ENCODE data around the gene TMEM272. TPM values are rescaled to one million over a fixed set of nuclear protein-coding genes. Genes with fewer than 3 reads are reported as not detected.

TMEM272 gene
- total RNA-seq, 1 experiment from 2014 or later = not detected

DNA sequence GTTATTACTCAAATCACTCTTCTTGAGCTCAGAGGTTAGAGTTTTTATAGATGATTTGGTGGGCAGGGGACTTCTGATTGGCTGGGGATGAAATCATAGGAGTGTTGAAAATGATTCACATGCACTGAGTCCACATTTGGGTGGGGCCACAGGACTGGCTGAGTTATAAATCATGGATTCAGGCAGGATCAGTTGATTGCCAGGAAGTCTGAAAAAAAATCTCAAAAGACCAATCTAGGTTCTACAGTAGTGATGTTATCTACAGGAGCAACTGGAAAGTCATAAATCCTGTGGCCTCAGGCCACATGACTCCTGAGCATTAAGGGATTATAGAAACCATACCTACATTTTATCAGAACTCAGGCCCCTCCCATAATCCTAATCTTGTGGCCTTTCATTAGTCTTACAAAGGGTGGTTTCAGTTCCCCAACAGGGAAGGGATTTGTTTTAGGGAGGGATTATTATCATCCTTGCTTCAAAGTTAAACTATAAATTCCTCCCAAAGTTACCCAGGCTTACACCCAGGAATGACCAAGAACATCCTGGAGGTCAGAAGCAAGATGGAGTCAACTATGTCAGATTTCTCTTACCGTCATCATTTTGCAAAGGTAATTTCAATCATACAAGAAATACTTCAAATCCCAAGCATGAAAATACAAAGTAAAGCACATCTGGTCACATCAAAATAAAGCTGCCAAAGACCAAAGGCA lies 11.2 kb upstream of the TMEM272 start:
- DNase-seq (ENCODE audit: extremely low read depth, low read depth) = no peak

DNA sequence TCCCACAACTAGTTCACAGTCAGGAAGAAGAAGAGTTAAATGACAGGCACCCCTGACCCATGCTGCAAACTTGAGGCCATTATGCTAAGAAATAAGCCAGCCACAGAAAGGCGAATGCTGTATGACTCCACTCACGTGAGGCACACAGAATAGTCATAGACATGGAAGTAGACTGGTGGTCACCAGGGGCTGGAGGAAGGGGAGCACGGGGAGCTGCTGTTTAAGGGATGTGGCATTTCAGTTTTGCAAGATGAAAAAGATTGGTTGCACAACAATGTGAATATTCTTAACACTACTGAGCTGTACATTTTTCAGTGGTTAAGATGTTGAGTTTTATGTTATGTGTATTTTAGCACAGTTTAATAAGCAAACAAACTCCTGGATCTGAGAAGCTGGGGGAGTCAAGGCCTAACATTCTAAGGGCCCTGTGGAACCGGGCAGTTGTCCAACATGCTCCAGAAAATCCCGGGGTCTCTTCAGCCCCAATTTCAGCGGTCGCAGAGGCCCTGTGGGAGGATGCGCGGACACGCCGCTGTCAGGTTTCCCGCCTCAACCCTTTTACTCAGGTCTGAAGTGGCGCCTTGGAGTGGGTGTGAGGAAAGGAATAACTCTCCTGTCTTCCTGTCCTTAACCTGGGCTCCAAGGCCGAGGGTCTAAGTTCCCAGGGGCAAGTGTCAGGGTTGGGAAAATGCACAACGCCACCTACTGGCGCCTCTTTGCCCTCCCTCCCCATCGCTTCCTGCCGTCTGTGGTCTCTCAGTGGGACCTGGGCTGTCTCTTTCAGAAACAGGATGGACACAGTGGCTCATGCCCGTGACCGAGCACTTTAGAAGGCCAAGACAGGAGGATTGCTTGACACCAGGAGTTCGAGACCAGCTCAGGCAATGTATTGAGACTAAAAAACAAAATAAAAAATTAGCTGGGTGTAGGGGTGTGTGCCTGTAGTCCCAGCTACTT lies 4.4 kb upstream of the TMEM272 start:
- DNase-seq (ENCODE audit: extremely low read depth, low read depth) = peak; percentile 25

DNA sequence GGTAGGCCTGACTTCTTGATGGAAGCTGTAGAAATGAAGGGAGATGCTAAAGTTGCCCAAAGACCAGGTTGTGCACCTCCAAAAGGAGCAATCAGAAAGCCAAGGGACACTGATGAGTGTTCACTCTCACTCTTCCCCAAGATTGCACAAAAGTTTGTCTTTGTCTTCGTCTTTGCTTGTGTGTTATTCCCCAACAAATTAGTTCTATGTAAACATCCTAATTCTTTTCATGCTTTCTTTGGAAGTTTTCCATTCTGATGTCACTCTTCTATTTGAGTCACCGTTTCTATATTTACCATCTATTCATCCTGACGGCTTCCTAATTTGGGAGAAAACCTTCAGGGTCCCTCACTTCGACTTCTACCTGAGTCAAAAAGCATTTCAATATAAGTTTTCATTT lies 3.7 kb upstream of the TMEM272 start:
- no peak for DNase-seq (ENCODE audit: extremely low read depth, low read depth)

DNA sequence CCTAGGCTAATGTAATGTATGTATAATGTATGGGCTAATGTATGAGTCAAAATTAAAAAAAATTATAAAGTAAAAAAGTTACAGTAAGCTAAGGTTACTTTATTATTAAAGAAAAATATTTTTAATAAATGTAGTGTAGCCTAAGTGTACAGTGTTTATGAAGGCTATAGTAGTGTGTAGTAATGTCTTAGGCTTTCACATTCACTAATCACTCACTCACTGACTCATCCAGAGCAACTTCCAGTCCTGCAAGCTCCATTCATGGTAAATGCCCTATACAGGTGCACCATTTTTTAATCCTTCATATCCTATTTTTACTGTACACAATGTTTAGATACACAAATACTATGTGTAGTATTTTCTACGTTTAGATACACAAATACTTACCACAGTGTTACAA lies 1.8 kb upstream of the TMEM272 start:
- no peak for DNase-seq (ENCODE audit: extremely low read depth, low read depth)

DNA sequence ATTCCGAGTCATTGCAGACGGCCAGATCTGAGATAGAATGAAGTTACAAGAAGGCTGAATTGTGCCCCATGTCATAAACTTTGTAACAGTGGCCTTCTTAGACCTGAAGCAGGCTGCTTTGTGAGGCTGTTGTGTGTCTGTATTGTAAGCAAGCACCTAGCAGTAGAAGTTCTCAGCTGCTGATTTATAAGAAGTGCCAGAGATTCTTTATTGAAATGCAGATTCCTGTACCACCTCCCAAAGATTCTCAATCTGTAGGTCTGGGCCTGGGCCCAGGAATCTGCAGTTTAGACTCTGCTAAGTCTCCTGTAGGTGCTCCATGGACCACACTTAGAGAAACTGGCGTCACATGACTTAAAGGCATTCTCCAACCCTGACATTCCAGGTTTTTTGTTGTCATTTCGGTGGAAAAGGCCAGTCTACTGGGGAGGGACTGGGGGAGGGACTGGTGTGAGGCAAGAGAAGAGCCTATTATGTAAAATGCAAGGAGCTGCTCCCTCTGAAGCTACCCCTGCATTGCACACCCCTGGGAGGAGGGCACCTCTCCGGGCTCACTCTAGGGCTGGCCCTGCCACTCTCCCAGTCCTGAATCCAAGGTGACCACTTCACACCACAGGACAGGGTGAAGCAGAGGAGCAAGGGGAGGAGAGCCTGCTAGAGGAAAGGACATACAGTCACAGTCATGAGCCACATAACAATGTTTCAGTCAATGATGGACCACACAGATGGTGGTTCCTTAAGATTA lies 769 bp upstream of the TMEM272 start:
- DNase-seq (ENCODE audit: extremely low read depth, low read depth) = no peak

DNA sequence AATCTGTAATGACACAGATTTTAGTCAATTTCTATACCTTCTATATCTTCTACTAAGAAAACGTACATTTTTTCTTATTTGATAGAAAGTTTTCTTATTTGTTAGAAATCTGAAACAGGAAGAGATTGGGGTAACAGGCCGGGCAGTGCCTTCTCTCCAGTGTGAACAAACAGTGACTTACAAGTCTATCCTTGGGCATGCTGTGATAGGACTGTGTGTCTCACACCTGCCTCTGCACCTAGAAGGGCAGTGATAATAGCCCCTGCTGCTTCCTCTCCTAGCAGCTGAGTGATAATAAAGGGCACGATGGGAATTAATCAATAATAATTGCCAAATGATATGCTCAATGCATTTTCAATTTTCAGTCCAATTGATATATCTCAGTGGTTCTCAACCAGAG lies 1.4 kb downstream of the TMEM272 start:
- no peak for DNase-seq (ENCODE audit: extremely low read depth, low read depth)

DNA sequence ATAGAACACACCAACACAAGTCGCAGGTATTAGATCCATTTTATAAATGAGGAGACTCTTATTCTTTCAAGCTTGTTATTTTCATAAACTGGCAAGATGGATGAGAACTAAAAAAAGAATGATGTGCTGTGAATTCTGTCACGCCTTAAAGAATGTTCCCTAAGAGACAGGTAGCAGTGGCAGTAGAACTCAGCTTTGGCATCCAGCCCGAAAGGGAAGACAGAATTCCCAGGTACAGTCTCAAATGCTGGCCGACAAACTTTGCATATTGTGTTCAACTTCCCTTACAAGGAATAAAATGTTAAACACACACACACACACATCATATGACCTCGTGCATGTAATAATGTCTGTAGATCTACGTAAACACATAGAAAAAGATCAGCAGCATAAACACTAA lies 3.2 kb downstream of the TMEM272 start:
- DNase-seq (ENCODE audit: extremely low read depth, low read depth) = no peak

DNA sequence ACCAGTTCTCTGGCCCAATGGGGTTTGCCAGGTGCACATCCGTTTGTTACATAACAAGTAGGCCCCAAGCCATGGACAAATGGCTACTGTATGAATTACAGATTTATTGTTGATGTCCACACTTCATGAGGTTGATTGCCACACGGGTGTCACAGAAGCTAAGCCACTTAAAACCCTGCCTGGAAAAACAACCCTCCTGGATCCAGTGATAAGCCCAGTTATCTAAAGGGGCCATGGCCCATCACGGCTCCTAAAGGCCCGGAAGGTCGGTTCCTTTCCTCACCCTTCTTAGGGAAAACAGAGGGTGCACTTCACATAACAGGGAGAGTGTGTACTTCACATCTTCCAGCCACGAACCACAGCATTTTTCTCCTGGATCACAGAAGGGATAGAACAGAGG lies 4.1 kb downstream of the TMEM272 start:
- DNase-seq (ENCODE audit: extremely low read depth, low read depth) = no peak

DNA sequence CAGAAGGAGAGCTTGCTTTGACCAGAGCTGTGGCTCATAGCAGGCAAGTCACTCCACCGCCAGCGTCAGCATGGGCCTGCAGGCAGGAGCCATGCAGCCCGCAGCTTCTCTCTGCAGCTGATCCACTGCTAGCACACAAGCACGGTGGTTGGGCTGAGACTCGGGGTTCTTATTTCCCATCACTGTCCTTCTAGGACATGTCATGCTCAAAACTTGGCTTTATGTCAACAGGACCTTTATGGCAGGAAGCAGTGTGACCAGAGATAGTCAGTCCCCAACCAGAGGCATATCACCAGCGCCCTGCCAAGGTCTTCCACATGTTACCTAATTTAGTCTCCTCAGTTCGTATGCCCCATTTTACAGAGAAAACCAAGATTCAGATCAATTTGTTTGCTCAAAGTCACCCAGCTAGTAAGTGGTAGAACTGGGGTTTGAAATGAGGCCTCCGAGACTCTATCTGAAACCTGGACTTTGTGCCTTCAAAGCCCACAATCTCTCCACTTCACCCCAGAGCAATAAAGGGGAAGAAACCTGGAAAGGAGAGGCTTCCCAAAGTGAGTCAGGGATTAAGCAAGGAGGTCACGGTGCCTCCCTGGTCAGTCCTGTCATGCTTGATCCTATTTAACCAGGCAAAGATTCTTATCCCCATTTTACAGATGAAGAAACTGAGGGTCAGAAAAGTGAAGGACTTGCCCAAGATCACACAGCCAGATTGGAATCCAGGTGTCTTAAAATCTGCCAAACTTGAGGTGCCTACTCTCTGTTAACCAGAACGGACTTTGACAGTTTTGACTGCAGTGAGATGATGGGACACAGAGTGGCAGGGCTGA lies 5.1 kb downstream of the TMEM272 start:
- DNase-seq (ENCODE audit: extremely low read depth, low read depth) = no peak

DNA sequence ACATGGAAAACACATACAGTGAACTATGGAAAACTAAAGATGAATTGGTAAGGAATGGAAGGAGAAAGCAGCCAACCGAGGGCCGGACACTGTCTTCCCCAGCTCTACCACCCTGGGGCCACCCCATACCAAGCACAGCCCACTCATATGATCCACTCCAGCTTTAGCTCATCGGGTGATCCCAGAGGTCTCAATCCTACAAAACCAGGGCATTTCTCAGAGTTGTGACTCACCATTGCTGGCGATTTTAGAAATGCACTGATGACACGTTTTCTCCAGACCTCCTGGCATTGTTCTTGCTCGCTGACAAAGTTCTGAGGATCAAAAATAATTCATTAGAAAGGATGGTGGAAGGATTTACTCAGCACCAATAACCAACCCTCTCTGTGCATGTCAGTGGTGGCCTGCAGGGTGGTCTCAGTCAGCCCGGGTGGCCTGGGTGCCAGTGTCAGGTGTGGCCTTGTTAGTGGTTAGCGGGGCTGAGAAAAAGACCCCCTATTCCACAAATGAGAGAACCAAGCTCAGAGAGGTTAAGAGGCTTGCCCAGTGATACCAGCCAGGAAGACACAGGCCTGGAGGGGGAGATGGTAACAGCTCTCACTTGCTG lies 6.6 kb downstream of the TMEM272 start:
- DNase-seq (ENCODE audit: extremely low read depth, low read depth) = no peak

DNA sequence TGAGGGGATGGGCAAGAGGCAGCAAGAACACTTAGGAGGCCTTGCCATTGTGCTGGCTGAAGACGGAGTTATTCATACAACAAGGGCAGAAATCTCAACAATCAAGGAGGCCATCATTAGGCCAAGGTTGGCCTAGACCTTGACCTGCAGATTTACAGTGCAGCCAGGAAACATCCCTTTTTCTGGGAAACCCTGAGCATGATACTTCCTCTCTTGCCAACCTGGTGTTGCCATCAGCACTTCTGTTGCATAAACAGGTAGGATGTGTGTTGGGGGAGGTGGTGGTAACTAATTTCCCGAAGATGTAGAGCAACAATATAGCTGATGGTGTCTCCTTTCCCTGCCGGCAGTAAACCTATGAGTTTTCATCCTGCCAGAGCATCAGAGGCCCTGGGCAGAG lies 8.0 kb downstream of the TMEM272 start:
- no peak for DNase-seq (ENCODE audit: extremely low read depth, low read depth)

DNA sequence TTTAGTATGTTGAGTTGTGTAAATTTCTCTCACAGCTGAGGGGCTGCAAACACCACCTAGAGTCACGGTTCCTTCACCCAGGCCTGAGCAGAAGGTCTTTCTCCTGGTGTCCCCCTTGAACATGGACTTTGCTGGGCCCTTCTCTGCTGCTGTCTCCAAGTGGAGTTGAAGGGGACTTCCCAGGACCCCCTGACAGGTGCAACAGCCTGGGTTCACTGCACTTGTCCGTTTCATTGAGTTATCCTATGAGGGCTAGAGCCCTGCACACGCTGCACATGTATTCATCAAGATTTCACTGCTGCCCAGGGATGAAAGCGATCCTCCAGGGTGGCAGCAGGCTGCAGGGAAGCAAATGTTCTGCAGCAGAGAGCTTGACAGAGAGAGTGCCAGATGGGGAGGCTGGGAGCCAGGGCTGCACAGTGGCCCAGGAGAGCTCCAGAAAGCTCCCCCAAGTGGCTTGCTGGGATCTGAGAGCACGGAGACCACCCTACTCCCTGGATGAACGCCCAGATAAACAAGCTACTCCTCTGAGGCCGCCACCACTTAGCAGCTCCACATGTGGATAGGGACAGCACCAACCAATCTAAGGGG lies 10.3 kb downstream of the TMEM272 start:
- no peak for DNase-seq (ENCODE audit: extremely low read depth, low read depth)

DNA sequence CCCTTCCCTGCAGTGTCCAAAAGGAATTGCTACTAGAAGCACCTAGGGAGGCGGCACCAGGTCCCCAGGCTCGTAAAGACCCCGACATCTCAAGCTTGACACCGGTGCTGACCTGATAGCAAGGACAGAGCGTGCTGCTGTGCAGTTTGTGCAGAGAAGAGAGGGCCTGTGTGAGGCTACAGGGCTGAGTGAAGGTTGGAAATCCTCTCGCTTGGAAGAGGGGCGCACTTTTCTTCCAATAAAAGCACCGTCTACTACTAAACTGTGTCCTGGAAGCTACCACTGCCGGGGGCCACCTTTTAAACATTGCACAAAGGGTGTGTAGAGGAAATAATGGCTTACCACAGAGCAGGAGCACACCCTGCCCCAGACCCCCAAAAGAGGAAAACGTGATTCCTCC lies 11.0 kb downstream of the TMEM272 start:
- DNase-seq (ENCODE audit: extremely low read depth, low read depth) = no peak

DNA sequence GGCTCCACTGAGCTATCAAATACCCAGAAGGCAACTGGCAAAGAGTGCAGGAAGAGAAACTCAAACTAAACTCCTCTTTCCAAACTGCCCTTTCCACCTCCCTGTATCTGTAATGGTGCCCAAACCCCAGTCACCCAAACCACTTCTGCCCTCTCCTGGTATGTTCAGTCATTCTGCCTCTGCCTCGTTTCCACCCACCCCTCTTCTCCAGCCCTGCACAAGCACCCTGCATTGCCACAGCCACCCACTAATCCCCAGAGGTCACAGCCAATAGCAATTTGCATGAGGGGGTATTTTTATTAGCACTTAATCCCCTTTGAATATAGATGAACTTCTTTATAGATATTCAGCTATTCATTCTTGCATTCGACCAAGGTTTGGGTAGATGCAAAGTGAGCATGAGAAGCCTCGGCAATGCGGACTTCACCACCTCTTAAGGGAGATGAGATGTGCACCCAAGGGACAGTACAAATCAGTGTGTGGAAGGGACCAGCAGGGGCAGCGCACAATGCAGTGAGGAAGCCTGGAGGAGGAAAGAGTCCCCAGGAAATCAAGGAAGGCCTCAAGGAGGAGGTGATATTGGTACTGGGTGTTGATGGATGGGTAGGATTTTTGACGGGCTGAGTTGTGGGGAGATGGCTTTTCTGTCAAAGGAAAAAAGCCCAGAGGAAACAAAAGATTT lies 12.4 kb downstream of the TMEM272 start:
- no peak for DNase-seq (ENCODE audit: extremely low read depth, low read depth)

DNA sequence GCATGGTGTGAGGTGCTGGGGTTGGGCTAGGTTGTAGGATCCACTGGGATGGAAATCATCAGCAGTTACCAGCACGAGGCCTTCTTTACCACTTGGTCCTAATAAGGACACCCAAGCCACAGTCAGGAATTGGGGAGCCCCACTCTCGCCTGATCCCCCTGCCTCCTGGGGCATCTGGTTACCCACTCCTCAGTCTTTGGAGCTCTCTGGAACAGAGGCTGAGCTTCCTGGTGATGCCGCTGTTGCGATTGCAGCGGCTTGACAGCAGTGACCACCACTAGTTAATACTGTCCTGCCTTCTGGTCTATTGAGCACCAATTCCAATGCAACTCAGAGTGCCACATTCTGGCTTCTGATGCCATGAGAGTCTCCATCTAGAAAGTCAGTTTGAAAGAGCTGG lies 13.5 kb downstream of the TMEM272 start:
- DNase-seq (ENCODE audit: extremely low read depth, low read depth) = no peak

DNA sequence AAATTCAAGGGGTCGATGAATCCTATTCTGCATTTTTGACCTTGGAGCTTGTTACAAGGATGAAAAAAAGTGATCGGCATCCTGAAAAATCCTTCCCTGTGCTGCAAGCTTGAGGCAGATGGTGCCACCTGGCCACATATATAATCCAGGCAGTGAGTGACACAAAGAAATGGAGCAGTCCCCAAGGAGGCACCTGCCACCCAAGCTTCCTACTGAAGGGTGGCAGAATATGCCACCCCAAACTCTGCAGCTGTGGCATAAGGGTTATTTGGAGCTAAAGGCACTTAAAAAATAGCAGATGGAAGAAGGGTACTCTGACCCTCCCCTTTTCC lies 15.4 kb downstream of the TMEM272 start:
- no peak for DNase-seq (ENCODE audit: extremely low read depth, low read depth)

DNA sequence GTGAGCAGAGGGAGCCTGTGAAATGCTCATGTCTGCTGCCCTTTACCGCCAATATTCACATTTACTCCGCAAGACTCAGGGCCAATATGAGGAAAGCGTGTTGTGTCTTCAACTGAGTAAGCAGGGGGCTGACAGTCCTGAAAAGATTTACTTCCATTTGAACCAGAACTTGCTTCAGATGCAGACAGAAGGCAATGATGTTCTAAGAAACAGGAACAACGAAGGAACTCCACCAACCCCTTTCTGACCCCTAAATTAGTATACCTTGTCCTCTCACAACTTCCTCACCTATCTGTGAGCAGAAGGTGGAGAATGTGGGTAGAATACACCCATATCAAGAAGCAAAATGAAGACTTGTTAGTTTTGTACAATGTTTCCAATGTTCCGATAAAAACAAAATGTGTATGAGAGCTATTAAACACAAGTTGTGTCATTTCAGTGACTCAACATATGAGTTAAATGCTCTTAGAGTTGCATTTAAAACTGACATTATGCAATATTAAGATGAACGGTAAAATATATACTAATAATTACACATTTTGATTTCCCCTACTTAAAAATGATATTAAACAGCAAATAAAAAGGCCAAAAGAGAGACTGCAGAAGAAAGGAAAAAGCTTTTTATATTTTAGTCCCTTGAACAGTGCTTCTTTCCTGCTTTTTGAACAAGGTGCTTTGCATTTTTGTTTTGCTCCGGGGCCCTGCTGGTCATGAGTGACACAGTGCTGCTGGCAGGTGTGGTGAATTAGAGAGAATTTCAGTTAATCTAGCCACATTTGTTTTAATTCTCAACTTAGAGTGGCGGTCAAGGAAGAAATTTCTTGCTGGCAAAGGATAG lies 16.0 kb downstream of the TMEM272 start:
- DNase-seq (ENCODE audit: extremely low read depth, low read depth) = no peak

DNA sequence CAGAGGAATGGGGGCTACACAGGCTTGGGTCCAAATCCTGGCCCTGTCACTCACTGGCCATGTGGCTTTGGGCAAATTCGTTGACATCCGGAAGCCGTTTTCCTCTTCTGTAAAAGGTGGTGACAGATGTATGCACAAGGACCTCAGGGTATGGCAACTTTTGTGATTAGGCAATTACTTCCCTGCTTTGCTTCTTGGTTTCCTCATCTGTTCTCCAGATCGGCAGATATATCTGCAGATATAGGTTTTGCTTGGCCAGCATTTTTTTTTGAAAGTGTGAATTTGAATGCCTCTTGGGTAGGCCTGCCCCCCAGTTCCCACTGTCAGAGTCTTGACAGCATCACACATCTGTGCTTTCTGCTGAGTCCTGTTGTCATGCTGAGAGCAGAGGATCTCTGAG lies 17.7 kb downstream of the TMEM272 start:
- DNase-seq (ENCODE audit: extremely low read depth, low read depth) = no peak

All from NCI-H460 (cell line).